Activated naive CD4-positive, alpha-beta T cell treated with anti-CD3 and anti-CD28 coated beads, Interleukin-2, amount 10 ng/mL, durations not matched to agents 5 hours and 36 hours (primary cell): ENCODE measurements around the gene SLC35A4. TPM values are rescaled to one million over a fixed set of nuclear protein-coding genes. Genes with fewer than 3 reads are reported as not detected.

Experiments used
- microRNA-seq: library from miRNA; unstranded; fragments of <30 nt; microRNA quantifications from one replicate; pipeline ENCODE4 v1.2.0, GENCODE V29; 2022; ENCODE audit warnings: borderline microRNAs expressed, borderline replicate concordance
- total RNA-seq, 2 experiments: library from RNA; stranded (reverse); gene quantifications; one replicate each; pipeline ENCODE4 v1.2.3, GENCODE V29; 2021

Gene SLC35A4
- total RNA-seq, result 10 to 100 TPM; 74.6 to 80.4 TPM

GRCh38 chr5:140564196-140565023 lies at the start of gene SLC35A4, which contains the start of gene APBB3:
Gene SLC35A4, plus strand, starts transcription at chr5:140564828. Its CDS starts 2,342 bp downstream, at chr5:140567170.
Gene APBB3, minus strand, starts transcription at chr5:140564598. Its CDS starts 353 bp downstream, at chr5:140564245.

GRCh38 chr5:140547508-140548299 lies 16.9 kb upstream of the SLC35A4 start, which contains the start of gene EIF4EBP3:
Gene EIF4EBP3, plus strand, starts transcription at chr5:140547662. Its CDS starts 76 bp downstream, at chr5:140547738.

GRCh38 chr5:140557136-140557805 lies 7.4 kb upstream of the SLC35A4 start, which contains the start of gene SRA1:
Gene SRA1, minus strand, starts transcription at chr5:140557473. Its CDS starts 21 bp downstream, at chr5:140557452.

Small RNA genes within 50 kb of the gene (microRNA-seq; reads per million reads assigned to microRNA genes)
- not detected for gene MIR6831

Other genes starting within 250 kb of the SLC35A4 start
- 10 to 100 TPM; 68.8 to 71.4 TPM for gene HBEGF, start 218.2 kb upstream of the SLC35A4 start, total RNA-seq
- gene SLC4A9, start 204.6 kb upstream of the SLC35A4 start, total RNA-seq, result under 1 TPM; 0.68 to 0.72 TPM
- gene ANKHD1, start 163.0 kb upstream of the SLC35A4 start, total RNA-seq, result 100 to 1,000 TPM; 129 TPM
- gene EIF4EBP3, start 17.2 kb upstream of the SLC35A4 start, total RNA-seq, result 10 to 100 TPM; 13.2 to 15.4 TPM
- 10 to 100 TPM; 32.8 to 33.4 TPM for gene SRA1, start 7.4 kb upstream of the SLC35A4 start, total RNA-seq
- 10 to 100 TPM; 33.3 to 33.9 TPM for gene APBB3, start 230 bp upstream of the SLC35A4 start, total RNA-seq
- under 1 TPM; 0.66 to 0.77 TPM for gene CD14, start 68.3 kb downstream of the SLC35A4 start, total RNA-seq
- gene TMCO6, start 74.6 kb downstream of the SLC35A4 start, total RNA-seq, result 10 to 100 TPM; 35.5 to 38.1 TPM
- gene NDUFA2, start 82.8 kb downstream of the SLC35A4 start, total RNA-seq, result 10 to 100 TPM; 70.9 to 72.6 TPM
- gene IK, start 83.0 kb downstream of the SLC35A4 start, total RNA-seq, result 100 to 1,000 TPM; 118 to 121 TPM
- 10 to 100 TPM; 34.2 to 34.7 TPM for gene WDR55, start 100.1 kb downstream of the SLC35A4 start, total RNA-seq
- 1 to 10 TPM; 2.5 to 2.9 TPM for gene DND1, start 108.7 kb downstream of the SLC35A4 start, total RNA-seq
- 10 to 100 TPM; 69.7 to 74.2 TPM for gene HARS1, start 126.5 kb downstream of the SLC35A4 start, total RNA-seq
- 10 to 100 TPM; 32.3 to 35.3 TPM for gene HARS2, start 126.6 kb downstream of the SLC35A4 start, total RNA-seq
- 10 to 100 TPM; 56.1 to 56.9 TPM for gene ZMAT2, start 135.6 kb downstream of the SLC35A4 start, total RNA-seq
- not detected for gene PCDHA1, start 221.3 kb downstream of the SLC35A4 start, total RNA-seq
- gene PCDHA2, start 230.0 kb downstream of the SLC35A4 start, total RNA-seq, result not detected
- gene PCDHA3, start 236.2 kb downstream of the SLC35A4 start, total RNA-seq, result not detected
- not detected for gene PCDHA4, start 242.2 kb downstream of the SLC35A4 start, total RNA-seq